HG02642 (cell line): Measurements from ENCODE around the gene MLLT1.

Experiments
- ATAC-seq: cut with Tn5 transposase; IDR thresholded peaks from one replicate; pipeline ENCODE4 v1.9.1; 2021; ENCODE audit warnings: mild to moderate bottlenecking; ENCODE audit not compliant: unreplicated experiment, poor library complexity

Gene MLLT1

DNA sequence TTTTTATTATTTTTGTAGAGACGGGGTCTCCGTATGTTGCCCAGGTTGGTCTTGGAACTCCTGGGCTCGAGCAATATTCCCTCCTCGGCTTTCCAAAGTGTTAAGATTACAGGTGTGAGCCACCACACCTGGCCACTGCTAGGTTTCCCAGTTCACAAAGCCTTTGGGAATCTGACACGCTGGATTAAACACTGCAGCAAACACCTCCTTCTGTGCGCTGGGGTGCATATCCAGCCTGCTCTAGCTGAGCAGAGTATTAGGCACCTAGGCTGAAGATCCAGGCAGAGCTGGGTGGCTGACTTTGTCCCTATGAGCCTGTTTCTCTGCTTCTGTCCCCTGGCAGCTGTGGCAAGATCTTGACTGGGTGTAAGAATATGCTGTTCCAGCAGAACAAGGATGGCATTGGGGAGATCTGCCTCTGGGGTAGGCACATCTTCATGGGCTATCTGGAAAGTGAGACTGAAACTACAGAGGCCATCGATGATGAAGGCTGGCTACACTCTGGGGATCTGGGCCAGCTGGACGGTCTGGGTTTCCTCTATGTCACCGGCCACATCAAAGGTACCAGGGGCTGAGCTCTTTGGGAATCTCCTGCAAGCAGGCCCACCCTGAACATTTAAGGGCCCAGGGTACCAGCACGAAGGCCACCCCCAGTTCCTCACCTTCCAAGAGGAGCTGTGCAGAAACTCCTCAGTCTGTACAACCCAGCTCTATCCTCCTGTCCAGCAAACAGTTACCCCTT, 94.5 kb downstream of the MLLT1 start:
- no peak for ATAC-seq

DNA sequence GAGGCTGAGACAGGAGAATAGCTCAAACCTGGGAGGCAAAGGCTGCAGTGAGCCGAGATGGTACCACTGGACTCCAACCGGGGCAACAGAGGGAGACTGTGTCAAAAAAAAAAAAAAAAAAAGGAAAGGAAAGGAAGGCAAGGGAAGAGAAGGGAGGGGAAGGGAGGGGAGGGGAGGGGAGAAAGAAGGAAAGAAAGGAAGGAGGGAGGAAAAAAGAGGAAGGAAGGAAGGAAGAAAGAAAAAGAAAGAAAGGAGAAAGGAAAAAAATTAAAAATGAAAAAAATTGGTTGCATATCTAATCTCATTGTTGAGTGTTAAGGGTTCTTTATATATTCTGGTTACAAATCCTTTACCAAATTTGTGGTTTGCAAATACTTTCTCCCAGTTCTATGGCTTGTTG, 98.7 kb downstream of the MLLT1 start:
- no peak for ATAC-seq

DNA sequence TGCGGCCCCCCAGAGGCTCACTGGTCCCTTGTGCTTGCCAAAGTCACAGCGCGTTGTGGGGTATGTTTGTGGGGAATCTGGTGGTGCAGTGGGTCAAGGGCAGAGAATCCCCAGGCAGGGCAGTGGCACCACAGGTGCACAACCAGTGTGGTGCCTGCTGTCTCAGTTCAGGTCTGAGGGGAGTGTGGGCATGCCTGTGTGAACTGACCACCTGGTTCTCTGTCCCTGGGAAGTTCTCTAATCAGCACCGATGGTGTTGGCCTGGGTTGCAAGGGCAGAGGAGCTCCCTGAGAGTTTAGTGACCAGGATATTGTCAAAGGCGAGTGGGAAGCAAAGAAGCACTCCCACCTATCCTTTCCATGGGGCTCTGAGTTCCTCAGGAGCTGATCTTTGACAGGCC, 106.6 kb downstream of the MLLT1 start:
- no peak for ATAC-seq

DNA sequence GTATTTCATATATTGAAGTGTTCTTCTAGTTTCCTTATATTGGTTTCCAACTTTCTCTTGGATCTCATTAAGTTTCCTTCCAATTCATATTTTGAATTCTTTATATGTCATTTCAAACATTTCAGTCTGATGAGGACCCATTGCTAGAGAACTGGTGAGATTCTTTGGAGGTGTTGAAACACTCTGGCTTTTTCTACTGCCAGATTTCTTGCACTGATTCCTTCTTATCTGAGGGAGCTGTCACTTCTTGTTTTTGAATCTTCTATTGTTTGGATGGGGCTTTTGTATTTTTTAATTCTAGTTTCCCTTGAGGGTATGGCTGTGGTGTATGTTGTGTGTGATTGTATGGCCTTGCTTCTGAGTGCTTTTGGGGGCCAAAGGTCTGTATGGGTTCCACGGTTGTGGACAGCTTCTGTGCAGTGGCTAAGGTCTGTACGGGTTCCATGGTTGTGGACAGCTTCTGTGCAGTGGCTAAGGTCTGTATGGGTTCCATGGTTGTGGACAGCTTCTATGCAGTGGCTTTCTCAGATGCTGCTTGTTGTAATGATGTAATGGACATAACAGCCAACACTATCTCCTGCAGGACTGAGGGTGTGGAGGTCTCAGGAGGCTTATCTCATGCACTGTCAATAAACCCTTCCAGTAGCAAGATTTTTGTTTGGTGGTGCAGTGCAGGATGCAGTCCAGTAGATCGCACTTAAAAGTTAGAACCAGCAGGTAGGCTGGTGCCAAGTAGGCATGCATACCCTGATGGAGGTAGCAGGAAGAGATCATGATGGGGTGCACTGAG, 107.5 kb downstream of the MLLT1 start:
- ATAC-seq, result no peak

DNA sequence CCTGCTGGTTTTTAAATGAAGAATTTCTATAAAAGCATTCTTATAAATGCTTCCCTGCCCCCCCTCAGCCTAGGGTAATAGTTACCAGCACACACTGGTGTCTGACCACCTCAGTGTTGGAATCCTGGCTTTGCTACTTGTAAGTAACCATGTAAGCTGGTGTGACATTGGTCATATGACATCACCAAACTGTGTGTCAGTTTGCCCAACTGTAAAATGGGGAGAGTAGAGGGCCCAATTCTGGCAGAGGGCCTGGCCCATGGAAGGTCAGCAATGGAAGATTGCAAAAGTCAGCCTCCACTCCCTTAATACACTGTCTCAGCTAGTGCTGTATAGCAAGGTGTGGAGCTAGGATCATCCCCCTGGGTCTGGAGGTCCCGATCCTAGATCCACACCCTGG, 112.7 kb downstream of the MLLT1 start:
- ATAC-seq, result no peak

DNA sequence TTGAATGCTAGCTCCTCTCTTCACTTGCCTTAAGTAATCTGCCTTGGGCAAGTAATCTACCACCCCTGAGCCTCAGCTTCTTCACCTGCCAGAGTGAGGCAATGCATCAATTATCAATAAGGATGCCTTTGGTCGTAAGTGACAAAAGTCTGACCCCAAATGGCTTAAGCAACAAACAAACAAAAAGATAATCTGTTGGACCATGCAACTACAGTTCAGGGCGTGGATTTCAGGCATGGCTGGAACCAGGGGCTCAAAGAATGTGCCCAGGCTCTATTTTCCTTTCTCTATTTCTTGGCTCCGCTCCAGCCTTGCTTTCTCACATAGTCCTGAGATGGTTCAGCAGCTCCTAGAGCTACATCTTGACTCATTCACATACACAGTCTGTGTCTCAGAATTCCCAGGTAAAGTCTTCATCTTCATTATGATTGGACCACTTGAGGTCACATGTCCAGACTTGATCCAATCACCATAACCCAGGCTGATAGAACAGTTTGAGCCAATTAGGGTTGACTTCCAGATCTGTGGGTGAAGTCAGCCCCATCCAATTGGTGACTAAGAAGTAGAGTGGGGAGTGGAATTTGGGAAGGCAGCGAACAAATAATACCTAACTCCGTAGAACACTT, 114.8 kb downstream of the MLLT1 start:
- no peak for ATAC-seq

DNA sequence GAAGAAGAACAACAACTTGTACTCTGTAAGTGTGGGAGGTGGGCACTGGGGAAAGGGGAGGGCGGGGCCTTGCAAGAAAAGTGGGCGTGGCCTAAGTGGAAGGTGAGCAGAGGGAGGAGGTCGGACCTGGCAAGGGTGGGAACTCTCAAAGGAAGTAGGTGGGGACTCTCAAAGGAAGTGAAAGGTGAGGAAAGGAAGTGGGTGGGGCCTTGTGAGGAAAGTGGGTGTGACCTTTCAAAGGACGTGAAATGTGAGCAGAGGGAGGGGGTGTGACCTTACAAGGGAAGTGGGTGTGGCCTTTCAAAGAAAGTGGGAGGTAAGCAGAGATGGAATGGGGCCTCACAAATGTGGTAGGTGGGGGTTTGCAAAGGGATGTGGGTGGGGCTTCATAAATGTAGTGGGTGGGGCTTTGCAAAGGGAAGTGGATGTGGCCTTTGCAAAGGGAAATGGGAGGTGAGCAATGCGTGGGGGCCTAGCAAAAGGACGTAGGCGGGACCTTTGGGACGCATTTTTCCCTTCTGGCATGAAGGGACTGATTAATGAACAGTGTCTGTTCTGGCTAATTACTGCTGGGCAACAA, 118.4 kb downstream of the MLLT1 start:
- no peak for ATAC-seq
